ENCODE results near the gene RNF152. TPM values are rescaled to one million over a fixed set of nuclear protein-coding genes. Genes with fewer than 3 reads are reported as not detected.

Gene RNF152
- total RNA-seq, 1 donor from 2014 or later = 8.4 TPM

DNA sequence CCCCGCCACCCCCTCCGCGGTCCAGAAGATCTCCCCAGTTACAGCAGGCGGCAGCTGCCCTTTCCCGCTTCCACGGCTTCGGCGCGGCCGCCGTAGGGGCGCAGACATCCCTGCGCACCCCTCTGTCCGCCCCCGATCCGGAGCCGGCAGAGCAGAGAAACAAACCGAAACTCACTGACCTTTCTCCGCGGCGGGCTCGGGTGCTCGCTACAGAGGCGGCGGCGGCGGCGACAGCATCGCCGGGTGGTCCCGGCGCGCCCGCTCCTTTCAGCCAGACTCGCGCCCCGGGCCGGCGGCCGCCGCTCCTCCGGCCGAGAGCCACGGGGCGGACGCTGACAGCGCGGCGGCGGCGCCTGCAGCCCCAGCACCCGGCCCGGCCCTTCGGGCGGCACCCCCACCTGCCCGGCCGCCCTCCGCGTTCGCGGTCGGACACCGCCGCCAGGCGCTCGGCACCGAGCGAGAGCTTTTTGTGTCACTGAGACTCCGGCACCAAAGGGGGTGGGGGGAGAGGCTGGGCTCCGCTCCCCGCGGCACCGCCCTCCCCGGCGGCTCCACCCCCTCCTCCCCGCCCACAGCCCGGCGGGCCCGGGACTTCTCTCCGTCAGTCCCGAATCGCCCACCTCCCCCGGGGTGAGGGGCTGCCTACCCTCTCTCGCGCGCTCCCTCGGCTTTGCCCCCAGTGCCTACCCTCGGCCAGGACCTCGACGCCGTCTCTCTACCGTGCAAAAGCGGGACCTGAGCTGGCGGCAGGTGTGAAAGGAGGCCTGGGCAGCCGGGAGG, 1.4 kb upstream of the RNF152 start:
- Mint-ChIP-seq H3K4me1 (peaks cover 25% of the 10 kb centered on the region), H3K9me3 (no peaks in the 10 kb centered on the region), H3K27ac (ENCODE audit: unreplicated experiment) (no peak overlapping the region), H3K27me3 (ENCODE audit: low read depth) (peaks cover 23% of the 10 kb centered on the region), H3K36me3 (ENCODE audit: low read depth) (peaks cover 2% of the 10 kb centered on the region), H3K4me3 (peak overlapping the region; percentile 97)
- TF ChIP-seq, protein P1, sequence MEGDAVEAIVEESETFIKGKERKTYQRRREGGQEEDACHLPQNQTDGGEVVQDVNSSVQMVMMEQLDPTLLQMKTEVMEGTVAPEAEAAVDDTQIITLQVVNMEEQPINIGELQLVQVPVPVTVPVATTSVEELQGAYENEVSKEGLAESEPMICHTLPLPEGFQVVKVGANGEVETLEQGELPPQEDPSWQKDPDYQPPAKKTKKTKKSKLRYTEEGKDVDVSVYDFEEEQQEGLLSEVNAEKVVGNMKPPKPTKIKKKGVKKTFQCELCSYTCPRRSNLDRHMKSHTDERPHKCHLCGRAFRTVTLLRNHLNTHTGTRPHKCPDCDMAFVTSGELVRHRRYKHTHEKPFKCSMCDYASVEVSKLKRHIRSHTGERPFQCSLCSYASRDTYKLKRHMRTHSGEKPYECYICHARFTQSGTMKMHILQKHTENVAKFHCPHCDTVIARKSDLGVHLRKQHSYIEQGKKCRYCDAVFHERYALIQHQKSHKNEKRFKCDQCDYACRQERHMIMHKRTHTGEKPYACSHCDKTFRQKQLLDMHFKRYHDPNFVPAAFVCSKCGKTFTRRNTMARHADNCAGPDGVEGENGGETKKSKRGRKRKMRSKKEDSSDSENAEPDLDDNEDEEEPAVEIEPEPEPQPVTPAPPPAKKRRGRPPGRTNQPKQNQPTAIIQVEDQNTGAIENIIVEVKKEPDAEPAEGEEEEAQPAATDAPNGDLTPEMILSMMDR (conservative IDR thresholded peaks at IDR 0.05) = peak; percentile 30
- peak; percentile 56 for DNase-seq (ENCODE audit: low read depth, low spot score)

- H3K4me3 Mint-ChIP-seq = peak overlapping the region; percentile 97
- H3K27me3 Mint-ChIP-seq (ENCODE audit: low read depth) = peaks cover 23% of the 10 kb centered on the region
- peaks cover 2% of the 10 kb centered on the region for H3K36me3 Mint-ChIP-seq (ENCODE audit: low read depth)
- peak; percentile 55 for DNase-seq (ENCODE audit: low read depth, low spot score)
- H3K4me1 Mint-ChIP-seq = peaks cover 21% of the 10 kb centered on the region
- no peaks in the 10 kb centered on the region for H3K9me3 Mint-ChIP-seq
- TF ChIP-seq, protein P1 (conservative IDR thresholded peaks at IDR 0.05) = no peak
- H3K27ac Mint-ChIP-seq (ENCODE audit: unreplicated experiment) = peak overlapping the region; percentile 50
These were observed 633 bp upstream of the RNF152 start for GRCh38 chr18:61893309-61893970.

DNA sequence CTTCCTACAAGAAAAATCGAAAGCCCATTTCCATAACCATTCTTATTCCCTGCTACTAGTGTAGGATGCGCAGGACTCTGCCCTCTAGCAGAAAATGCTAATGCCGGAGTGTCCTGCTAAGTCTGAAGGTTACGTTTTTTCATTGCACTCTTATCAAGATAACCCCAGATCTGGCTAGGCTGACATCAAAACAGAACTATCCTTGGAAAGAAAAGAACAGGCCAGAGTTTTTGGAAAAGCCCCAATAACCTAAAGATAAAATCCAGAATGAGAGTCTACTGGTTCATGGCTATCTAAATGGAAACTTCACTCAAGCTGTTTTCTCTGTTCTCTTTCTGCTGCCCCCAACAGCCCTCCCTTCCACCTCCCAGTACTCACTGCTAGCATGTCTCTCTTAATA, 913 bp downstream of the RNF152 start:
- TF ChIP-seq, protein P1 (conservative IDR thresholded peaks at IDR 0.05) = no peak
- Mint-ChIP-seq H3K27me3 (ENCODE audit: low read depth) (peaks cover 23% of the 10 kb centered on the region), H3K4me3 (peak overlapping the region; percentile 97), H3K36me3 (ENCODE audit: low read depth) (peaks cover 2% of the 10 kb centered on the region), H3K9me3 (no peaks in the 10 kb centered on the region), H3K27ac (ENCODE audit: unreplicated experiment) (no peak overlapping the region), H3K4me1 (peaks cover 20% of the 10 kb centered on the region)
- no peak for DNase-seq (ENCODE audit: low read depth, low spot score)

DNA sequence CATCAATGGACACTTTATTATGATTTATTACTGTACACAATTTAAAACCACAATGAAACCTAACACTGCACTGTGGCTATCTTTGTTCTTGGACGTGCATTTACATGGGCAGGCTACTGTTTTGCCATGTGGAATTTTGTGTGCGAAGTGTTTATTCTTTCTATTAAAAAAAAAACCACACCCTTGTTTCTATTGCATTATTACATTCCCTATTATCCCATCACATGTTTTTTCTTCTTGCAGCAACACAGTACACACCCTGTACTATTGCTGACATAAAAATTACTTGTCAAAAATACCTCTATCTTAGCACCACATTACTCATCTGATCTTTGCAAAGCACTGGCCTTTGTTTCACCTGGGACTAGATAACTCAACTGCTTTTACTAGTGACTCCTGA, 1.5 kb downstream of the RNF152 start:
- peaks cover 23% of the 10 kb centered on the region for H3K27me3 Mint-ChIP-seq (ENCODE audit: low read depth)
- no peak overlapping the region for H3K27ac Mint-ChIP-seq (ENCODE audit: unreplicated experiment)
- no peak for DNase-seq (ENCODE audit: low read depth, low spot score)
- peaks cover 15% of the 10 kb centered on the region for H3K4me1 Mint-ChIP-seq
- no peak overlapping the region for H3K4me3 Mint-ChIP-seq
- TF ChIP-seq, protein P1 (conservative IDR thresholded peaks at IDR 0.05) = no peak
- peaks cover 2% of the 10 kb centered on the region for H3K36me3 Mint-ChIP-seq (ENCODE audit: low read depth)
- H3K9me3 Mint-ChIP-seq = no peaks in the 10 kb centered on the region

GRCh38 chr18:61890344-61890743, 2.5 kb downstream of the RNF152 start:
- Mint-ChIP-seq H3K9me3 (no peaks in the 10 kb centered on the region), H3K4me1 (peaks cover 15% of the 10 kb centered on the region), H3K27me3 (ENCODE audit: low read depth) (peaks cover 23% of the 10 kb centered on the region), H3K4me3 (no peak overlapping the region), H3K36me3 (ENCODE audit: low read depth) (peaks cover 2% of the 10 kb centered on the region), H3K27ac (ENCODE audit: unreplicated experiment) (no peak overlapping the region)
- no peak for DNase-seq (ENCODE audit: low read depth, low spot score)
- TF ChIP-seq, protein P1 (conservative IDR thresholded peaks at IDR 0.05) = no peak

Data from neural crest cell (in vitro differentiated cells).